Fibroblast of pulmonary artery (primary cell): Measurements from ENCODE around the gene OR2T2.
"Not testable (repeated sequence)": the region's sequence is repeated elsewhere in the genome, so short reads cannot be mapped to it uniquely, and the experiment has no call there.

Source experiments
- DNase-seq: peaks from one replicate; pipeline ENCODE4 v3.0.0-alpha.2; 2010; ENCODE audit warnings: low read depth
- H3K4me3 ChIP-seq: replicated peaks from 2 replicates; pipeline ENCODE4 v1.5.1; 2011; ENCODE audit warnings: low read depth, mild to moderate bottlenecking, control low read depth, low read length, moderate library complexity
- TF ChIP-seq, protein P1 (sequence below): IDR thresholded peaks from 2 replicates; pipeline ENCODE4 v1.5.1; 2011; ENCODE audit warnings: mild to moderate bottlenecking, control low read depth, low read length, inconsistent platforms; ENCODE audit errors: missing control alignments

Gene OR2T2

DNA sequence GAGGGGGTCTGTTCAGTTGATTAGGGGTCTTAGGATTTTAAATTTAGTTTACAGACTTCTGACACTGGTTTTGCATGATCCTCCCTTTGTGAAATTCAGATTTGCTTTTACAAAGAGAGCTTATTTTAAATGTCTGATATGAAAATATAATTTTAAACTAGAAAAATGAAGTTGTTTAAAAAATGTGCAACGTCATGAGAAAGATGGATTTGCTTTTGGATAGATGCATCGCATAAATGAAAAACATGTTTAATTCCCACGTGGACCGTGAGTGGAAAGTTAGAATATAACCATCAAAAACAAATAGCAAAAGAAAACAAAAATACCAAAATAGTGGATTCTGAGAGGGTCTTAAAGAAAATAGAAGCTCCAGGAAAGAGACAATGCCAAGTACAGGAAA is 25.7 kb downstream of the OR2T2 start:
- TF ChIP-seq, protein P1, sequence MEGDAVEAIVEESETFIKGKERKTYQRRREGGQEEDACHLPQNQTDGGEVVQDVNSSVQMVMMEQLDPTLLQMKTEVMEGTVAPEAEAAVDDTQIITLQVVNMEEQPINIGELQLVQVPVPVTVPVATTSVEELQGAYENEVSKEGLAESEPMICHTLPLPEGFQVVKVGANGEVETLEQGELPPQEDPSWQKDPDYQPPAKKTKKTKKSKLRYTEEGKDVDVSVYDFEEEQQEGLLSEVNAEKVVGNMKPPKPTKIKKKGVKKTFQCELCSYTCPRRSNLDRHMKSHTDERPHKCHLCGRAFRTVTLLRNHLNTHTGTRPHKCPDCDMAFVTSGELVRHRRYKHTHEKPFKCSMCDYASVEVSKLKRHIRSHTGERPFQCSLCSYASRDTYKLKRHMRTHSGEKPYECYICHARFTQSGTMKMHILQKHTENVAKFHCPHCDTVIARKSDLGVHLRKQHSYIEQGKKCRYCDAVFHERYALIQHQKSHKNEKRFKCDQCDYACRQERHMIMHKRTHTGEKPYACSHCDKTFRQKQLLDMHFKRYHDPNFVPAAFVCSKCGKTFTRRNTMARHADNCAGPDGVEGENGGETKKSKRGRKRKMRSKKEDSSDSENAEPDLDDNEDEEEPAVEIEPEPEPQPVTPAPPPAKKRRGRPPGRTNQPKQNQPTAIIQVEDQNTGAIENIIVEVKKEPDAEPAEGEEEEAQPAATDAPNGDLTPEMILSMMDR = no peak
- DNase-seq = no peak
- no peak overlapping the region for H3K4me3 ChIP-seq

DNA sequence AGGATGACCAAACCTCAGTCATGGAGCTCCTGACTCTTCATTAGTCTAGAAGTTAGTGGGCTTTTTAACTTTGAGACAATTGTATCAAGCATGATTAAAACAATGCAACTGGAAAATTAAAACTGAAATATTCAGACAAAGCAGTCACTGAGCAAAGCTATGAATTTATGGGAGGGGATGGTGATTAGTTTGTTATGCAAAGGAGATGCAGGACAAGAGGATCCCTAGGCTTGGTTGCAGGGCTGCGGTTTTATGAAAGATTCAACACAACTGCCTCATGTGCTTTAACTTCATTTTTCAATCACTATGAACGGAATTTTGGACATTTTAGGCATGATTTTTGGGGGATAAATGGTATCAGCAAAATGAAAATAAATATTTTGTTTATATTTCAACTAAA is 26.7 kb downstream of the OR2T2 start:
- not testable (repeated sequence) for DNase-seq, H3K4me3 ChIP-seq

DNA sequence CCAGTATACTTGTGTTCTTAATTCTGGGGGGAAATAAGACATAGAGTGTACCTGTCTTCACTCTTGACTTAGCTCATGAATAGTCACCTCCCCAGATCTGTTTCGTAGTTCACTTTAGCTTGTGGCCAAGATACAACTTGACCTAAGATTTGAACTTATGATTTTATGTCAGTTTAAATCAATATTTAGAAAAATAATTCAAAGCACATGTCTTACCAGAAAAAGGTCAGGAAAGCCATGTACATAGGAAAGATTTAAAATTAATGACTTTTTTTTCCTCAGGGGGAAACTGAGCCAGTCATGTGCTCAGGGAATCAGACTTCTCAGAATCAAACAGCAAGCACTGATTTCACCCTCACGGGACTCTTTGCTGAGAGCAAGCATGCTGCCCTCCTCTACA is 27.6 kb downstream of the OR2T2 start, which contains the start of gene OR2T3:
Gene OR2T3 (plus strand): TSS at position 301 of the 400 bp plus-strand sequence. CDS start 0 bp downstream, at position 301.
- DNase-seq = not testable (repeated sequence)

DNA sequence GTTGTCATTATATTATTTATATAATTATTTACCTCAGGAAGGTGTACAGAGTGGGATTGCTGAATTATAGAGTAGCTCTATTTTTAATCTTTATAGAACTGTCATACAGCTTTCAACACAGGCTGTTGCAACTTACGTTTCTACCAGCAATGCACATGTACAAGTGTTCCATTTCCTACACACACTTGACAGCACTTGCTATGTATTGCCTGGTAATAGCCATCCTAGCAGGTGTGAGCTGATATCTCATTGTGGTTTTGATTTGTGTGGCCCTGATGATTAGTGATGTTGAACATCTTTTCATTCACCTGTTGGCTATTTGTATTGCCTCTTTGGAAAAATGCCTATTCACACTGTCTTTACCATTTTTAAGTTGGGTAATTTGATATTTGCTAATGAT is 30.2 kb downstream of the OR2T2 start:
- H3K4me3 ChIP-seq, DNase-seq: not testable (repeated sequence)

More for the DNA sequence above, 27.6 kb downstream of the OR2T2 start, which contains the start of gene OR2T3:
- H3K4me3 ChIP-seq = not testable (repeated sequence)

DNA sequence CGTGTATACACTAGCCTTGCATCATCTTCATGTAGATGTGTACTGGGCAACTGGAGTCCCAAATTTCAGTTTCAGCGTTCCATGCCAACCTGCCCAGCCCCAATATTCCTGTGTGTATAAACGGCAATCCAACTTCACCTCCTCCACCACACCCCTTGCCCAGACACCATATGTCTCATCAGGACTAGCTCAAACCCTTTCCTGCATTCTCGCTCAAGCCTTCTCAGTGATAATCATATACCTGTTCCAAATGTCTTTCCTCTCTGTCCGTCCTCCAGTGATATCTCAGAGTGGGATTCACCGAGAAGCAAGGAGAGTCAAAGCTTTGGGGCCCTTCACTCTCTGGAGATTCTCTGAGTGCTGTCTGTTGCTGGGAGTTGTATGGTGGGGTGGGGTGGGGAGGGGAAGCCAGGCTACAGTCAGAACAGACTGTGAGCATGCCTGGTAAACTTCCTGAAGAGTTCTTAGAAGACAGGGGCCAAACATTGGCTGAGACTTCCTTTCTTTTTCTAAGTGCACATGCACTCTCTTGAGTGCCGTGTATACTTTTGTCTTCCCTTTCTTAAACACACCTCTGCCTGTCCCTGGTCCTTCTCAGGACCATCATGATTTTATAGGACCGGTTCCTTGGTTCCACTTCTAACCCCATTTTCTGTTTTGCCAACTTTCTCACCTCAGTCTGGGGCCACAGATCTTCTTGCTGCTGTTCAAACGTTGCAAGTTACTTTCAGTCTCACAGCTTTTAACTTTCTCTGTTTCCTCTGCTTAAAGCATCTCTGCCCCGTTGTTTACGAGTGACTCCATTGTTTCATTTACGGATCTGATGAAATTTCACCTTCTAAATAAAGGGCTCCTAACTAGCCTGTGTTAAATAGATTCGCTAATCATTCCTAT is 36.5 kb downstream of the OR2T2 start:
- not testable (repeated sequence) for H3K4me3 ChIP-seq, DNase-seq

DNA sequence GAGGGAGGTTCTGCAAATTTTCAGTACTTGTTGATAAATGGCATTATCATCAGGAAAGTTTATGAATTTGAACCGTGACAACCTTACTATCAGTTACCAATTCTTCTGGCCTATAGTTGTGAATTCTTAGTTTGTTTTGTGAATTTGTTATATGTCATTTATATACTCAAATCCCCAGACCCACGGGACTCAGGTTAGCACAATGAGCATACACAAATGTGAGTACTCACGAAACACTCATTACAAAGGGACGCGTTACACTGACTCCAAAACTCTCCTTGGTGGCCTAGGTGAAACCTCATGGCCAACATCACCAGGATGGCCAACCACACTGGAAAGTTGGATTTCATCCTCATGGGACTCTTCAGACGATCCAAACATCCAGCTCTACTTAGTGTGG is 42.9 kb downstream of the OR2T2 start, which contains the start of gene OR2T5:
Gene OR2T5 (plus strand): TSS at position 301 of the 400 bp plus-strand sequence. CDS start 0 bp downstream, at position 301.
- DNase-seq, H3K4me3 ChIP-seq: not testable (repeated sequence)

DNA sequence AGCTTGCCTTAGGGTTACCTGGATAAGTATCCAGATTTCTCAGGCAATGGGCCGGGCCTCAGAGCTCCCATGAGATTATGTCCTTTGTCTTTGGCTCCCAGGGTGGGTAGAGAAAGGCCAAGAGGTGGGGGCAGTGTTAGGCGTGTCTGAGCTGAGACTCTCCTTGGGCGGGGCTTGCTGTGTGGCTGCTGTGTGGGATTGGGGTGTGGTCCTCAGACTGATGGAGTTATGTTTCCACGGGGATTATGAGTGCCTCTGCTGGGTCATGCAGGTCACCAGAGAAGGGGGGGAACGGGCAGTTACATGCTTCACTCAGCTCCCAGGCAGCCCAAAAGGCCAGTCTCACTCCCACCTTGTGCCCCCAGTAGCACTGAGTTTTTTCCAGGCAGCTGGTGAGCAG is 51.2 kb downstream of the OR2T2 start:
- not testable (repeated sequence) for DNase-seq, H3K4me3 ChIP-seq

DNA sequence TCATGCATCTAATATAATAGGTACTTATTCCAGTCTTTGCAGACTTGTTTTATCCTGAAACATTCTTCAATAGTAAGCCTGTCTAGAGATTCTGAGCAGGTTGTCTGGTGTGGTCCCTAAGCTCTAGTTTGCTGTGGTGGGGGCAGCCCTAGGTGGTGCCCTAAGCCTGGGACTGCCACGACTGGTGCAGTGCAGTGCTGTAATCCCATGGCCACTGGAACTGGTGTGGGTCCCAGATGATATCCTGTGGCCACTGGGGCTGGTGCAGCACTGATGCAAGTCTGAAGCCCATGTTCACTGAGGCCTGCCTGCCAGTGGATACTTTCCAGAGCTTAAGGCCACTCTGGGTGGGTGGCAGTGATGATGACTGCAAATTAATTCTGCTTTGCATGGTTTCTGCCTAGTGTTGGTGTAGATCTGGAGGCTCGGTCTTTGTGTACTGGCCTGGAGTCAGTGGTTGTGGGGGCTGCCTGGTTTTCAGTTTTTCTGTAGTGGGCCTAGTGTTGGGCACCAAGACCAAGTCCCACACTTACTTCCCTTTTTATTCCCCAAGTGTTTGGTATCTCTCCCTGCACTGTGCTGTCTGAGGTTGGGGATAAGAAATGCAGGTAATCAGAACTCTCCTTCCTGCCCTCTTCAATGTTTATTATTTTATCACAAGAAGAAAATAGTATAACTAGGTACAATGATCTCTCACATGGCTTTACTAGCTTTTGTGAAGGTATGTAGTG is 55.0 kb downstream of the OR2T2 start:
- not testable (repeated sequence) for DNase-seq, H3K4me3 ChIP-seq
